Measurements from ENCODE around the gene DISC1. TPM values are rescaled to one million over a fixed set of nuclear protein-coding genes. Genes with fewer than 3 reads are reported as not detected.
"Not testable (repeated sequence)": the region's sequence is repeated elsewhere in the genome, so short reads cannot be mapped to it uniquely, and the experiment has no call there.

The DISC1 gene
- polyA plus RNA-seq, 4 donors, result 5.6 to 5.9 (median 5.8) TPM

DNA sequence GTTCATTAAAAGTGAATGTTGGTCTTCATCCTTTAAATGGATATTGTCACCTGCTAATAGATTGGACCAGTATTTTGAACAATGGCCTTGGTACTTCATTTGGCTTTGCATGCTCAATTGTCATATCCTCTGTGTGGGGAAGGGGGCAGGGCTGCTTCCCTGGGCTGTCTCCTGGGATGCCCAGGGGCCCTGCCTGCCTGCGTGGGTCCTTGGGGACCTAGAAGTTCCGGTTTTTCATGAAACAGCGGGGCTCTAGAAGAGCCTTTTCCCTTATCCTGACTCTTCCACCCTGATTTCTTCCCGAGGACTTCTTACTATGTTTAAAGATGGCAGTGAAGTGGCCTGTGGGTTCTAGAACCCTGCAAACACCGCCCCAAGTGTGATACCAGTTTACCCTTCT, 97.5 kb downstream of the DISC1 start:
- DNase-seq (ENCODE audit: low read depth in 4 of 4, low spot score in 3 of 4), result no peak

GRCh38 chr1:231724876-231725647, 98.5 kb downstream of the DISC1 start:
- no peak for DNase-seq (ENCODE audit: low read depth in 4 of 4, low spot score in 3 of 4)

- DNase-seq (ENCODE audit: low read depth in 4 of 4, low spot score in 3 of 4), result no peak
Observed at GRCh38 chr1:231727171-231727570, 100.6 kb downstream of the DISC1 start.

- not testable (repeated sequence) for DNase-seq (ENCODE audit: low read depth in 4 of 4, low spot score in 3 of 4)
Observed at GRCh38 chr1:231728987-231729386, 102.4 kb downstream of the DISC1 start.

DNA sequence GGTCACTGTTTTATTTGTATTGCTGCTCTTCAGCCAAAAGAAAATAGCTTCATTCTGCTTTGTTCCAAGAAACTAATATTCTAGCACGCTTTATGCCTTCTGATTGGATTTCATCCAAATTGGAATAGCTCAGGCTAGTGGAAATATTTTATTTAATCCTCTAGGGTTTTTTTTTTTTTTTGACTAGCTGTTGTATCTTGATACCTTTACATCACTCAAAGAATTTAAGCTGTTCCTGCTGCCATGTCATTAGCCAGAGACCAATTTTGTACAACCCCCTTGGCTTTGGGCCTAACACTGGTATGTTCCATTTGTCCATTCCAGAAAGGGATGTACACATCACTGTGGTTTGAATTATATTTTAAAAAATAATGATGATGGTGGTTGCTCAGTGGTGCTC, 103.0 kb downstream of the DISC1 start:
- no peak for DNase-seq (ENCODE audit: low read depth in 4 of 4, low spot score in 3 of 4)

DNA sequence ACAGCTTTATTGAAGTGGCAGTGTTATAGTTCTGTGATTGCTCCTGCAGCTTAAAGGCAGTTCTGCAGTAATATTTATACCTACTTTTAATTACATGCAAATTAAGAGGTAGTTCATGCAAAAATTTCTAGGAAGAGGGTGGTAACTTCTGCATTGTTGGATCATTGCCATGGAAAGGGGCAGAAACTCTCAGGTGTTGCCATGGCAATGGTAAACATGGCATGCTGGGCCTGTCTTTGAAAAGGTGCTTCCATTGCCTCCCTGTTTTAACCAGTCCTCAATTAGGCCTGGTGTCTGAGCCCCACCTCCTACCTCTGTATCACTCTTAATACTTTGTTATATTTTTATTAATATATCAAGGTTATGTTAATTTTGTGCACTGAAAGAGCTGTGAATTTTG, 104.7 kb downstream of the DISC1 start:
- DNase-seq (ENCODE audit: low read depth in 4 of 4, low spot score in 3 of 4), result no peak

DNA sequence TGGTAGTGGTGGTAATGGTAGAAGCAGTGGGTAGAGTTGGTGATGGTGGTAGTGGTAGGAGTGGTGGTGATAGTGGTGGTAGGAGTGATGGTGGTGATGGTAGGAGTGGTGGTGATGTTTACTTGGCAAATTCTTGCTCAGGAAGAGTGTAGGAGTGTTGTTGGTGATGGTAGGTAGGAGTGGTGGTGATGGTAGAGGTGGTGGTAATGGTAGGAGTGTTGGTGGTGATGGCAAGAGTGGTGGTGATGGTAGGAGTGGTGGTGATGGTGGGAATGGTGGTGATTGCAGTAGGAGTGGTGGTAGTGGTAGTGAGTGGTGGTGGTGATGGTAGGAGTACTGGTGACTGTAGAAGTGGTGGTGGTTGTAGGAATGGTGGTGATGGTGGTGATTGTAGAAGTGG, 106.5 kb downstream of the DISC1 start:
- no peak for DNase-seq (ENCODE audit: low read depth in 4 of 4, low spot score in 3 of 4)

DNA sequence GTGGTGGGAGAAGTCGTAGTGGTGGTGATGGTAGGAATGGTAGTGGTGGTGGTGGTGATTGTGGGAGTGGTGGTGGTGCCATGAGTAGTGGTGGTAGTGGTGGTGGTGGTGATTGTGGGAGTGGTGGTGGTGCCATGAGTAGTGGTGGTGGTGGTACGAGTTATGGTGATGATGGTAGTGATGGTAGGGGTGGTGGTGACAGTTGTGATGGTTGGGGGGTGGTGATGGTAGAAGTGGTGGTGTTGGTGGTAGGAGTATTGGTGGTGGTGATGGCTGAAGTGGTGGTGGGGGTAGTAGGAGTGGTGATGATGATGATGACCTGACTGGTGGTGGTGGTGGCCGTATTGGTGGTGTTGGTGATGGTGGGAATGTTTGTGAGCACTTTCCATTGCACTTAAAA, 107.1 kb downstream of the DISC1 start:
- DNase-seq (ENCODE audit: low read depth in 4 of 4, low spot score in 3 of 4), result no peak

GRCh38 chr1:231734417-231734816, 107.8 kb downstream of the DISC1 start:
- no peak for DNase-seq (ENCODE audit: low read depth in 4 of 4, low spot score in 3 of 4)

- no peak for DNase-seq (ENCODE audit: low read depth in 4 of 4, low spot score in 3 of 4)
Observed at GRCh38 chr1:231735411-231735810, 108.8 kb downstream of the DISC1 start.

DNA sequence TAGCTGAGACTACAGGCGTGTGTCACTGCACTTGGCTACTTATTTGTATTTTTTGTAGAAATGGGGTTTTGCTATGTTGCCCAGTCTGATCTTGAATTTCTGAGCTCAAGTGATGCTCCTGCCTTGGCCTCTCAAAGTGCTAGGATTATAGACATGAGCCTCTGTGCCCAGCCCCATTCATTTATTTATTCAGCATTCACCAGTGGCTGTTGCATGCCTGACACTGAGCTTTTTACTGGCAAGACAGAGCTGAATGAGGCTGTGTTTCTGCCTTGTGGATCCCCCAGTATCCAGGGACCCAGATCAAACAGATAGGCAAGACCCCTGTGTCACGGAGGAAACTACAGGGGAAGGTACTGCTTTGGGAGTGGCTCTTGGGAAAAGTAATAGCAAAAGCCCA, 109.4 kb downstream of the DISC1 start:
- no peak for DNase-seq (ENCODE audit: low read depth in 4 of 4, low spot score in 3 of 4)

DNA sequence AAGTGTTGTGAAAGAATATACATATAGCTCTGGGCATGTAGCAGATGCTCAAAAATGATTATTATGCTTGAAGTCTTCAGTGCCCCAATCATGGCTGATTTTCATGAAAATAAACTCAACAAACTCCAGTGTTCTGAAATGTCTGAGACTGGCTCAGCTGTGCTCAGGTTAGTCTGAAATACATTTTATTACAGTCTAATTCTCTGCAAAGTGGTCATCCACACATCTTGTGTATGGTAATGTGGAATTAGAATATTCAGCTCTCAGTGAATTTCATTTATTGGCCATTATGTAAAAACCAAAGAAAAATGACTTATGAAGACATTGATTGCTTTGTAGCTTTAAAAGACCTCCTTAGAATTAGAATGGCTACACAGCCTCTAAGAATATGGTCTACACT, 109.9 kb downstream of the DISC1 start:
- DNase-seq (ENCODE audit: low read depth in 4 of 4, low spot score in 3 of 4), result no peak

GRCh38 chr1:231738554-231738953, 112.0 kb downstream of the DISC1 start:
- DNase-seq (ENCODE audit: low read depth in 4 of 4, low spot score in 3 of 4), result no peak

DNA sequence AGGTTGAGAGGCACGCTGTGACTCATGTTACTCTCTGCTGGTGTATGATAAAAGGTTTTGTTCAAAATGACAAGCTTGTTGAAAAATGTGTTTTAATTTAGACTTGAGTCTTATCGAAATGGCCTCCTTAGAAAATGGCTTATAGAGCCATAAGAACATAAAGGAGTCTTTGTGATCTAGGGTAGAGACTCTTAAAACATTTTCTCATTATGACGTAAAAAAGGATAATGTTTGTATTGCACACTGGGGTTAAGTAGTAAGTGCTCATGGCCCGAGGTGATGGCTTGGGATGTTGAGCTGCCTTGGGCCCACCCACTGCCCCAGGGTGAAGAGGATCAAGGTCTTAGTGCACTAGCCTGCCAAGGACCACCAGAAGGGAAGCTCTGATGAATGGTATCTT, 117.4 kb downstream of the DISC1 start:
- DNase-seq (ENCODE audit: low read depth in 4 of 4, low spot score in 3 of 4), result no peak

DNA sequence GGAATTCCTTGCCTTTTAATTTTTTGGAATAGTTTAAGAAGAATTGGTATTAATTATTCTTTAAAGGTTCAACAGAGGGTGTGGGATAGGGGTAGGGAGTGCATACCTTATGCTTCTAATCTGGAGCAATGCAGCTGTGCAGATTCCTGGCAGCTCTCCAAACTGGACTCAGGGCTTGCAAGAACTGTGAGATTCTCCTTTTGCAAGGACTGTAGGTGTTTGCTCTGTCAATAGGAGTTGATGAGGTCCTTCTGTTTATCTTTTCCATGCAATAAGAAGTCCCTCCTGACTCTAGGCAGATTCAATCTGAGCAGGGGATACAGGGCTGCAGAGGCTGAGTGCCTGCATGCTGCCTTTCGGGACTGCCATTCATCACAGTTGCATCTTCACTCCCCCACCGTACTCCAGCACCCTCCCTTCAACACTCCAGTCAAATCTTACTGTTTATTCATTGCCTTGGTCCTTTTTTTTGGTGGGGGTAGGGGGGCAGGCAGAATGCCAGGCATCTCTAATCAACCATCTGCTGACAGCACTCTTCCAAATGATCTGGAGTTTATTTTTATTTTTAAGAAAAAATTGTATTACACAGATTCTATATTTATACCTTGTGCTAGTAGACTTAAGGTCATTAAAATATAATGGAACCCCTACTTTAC, 122.3 kb downstream of the DISC1 start:
- DNase-seq (ENCODE audit: low read depth in 4 of 4, low spot score in 3 of 4), result no peak

- DNase-seq (ENCODE audit: low read depth in 4 of 4, low spot score in 3 of 4), result no peak
Observed at GRCh38 chr1:231750296-231750695, 123.7 kb downstream of the DISC1 start.

GRCh38 chr1:231750818-231751362, 124.3 kb downstream of the DISC1 start:
- DNase-seq (ENCODE audit: low read depth in 4 of 4, low spot score in 3 of 4), result no peak

DNA sequence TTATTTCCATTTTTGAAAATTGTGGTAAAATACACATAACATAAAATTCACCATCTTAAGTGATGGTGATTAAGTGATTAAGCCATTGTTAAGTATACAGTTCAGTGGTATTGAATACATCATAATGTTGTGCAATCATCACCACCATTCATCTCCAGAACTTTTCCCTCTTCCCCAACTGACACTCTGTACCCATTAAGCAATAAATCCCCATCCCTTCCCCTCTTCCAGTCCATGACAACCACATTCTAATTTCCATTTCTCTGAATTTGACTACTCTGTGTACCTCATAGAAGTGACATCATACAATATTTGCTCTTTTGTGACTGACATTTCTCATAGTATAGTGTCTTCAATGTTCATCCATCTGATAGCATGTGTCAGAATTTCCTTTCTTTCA, 124.8 kb downstream of the DISC1 start:
- DNase-seq (ENCODE audit: low read depth in 4 of 4, low spot score in 3 of 4), result no peak

- no peak for DNase-seq (ENCODE audit: low read depth in 4 of 4, low spot score in 3 of 4)
Observed at GRCh38 chr1:231753313-231753712, 126.7 kb downstream of the DISC1 start.

GRCh38 chr1:231757101-231757404, 130.5 kb downstream of the DISC1 start:
- DNase-seq (ENCODE audit: low read depth in 4 of 4, low spot score in 3 of 4), result no peak

DNA sequence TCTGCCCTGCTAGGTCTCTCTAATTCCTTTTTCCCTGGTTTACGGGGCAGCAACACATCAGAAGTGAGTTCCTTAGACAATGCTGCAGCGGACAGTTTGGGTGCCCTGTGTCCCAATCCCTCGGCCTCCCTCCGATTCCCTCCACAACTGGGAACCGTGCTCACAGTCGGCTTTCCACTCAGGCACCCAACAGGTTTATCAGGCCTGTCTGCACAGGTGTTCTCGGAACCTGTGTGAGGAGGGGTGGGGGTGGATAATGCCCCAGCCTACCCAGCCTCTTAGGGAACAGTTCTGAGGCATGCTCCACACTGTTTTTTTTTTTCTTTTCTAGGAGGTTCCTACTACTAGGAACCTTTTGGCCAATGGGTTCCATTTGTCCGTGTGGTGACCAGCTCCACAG, 131.2 kb downstream of the DISC1 start:
- DNase-seq (ENCODE audit: low read depth in 4 of 4, low spot score in 3 of 4), result no peak

DNA sequence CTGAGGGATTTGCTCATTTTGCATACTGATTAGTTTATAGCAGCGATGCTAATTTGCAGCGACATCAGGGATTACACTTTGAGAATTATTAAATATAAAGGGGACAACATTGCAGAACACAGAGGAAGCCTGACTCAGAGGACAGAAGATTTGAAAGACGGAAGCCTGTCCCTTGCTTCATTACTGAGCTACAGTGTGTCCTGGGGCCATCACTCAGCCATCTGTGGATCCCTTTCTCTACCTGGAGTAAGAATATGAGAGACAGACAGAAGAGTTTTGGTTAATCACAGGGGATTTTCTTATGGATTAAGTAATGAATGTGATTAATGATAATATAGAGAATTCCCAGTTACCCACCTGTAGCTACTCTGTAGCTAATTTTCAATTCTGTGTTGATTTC, 134.7 kb downstream of the DISC1 start:
- no peak for DNase-seq (ENCODE audit: low read depth in 4 of 4, low spot score in 3 of 4)
